ENCODE measurements around the gene C12orf42. TPM values are rescaled to one million over a fixed set of nuclear protein-coding genes. Genes with fewer than 3 reads are reported as not detected.

C12orf42 gene
- total RNA-seq, 2 donors from 2014 or later, result not detected

DNA sequence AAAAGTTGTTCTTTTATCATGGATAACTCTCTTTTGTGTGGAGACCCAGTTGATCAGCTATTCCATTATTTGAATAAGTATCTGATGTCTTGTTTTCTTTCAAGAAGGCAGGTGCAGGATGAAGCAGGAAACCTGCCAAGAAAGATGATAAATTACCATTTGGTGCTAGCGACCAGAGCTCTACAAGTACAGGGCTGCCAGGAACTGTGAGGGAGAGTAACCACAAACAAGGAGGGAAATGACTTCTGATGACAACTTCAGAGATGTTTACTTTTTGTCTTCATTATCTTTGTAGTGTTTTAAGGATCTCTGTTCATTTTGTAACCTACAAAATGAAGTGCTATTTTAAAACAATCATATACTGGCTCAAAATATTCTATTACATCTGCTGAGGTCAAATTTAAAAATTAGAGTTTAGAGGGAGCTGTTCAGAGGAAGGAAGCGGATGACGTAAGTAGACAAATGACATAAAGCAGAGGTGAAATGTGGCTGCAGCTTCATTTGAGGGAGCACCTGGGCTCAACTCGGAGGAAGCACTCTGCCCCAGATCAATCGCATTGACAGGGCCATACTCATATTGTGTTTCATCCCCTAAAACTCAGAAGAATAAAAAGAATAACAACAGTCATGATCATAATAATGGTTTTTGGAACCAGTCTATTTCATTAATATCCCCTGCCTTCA, 226.8 kb downstream of the C12orf42 start:
- Histone ChIP-seq H3K27ac (no peak overlapping the region), H3K4me3 (no peak overlapping the region), H3K9me3 (no peaks in the 10 kb centered on the region), H3K36me3 (replicated peaks in 1 of 2; ENCODE audit: insufficient read depth in 1 of 2, low read depth in 2 of 2) (no peaks in the 10 kb centered on the region), H3K4me1 (no peaks in the 10 kb centered on the region), H3K27me3 (no peaks in the 10 kb centered on the region)
- intact Hi-C loops (cut with DNase I), result no loop called here
- no peak for ATAC-seq
- 36 to 44% methylated on average over 5 of the region's 5 CpGs for WGBS, 2 donors
- no peak for DNase-seq
- TF ChIP-seq, protein P1, sequence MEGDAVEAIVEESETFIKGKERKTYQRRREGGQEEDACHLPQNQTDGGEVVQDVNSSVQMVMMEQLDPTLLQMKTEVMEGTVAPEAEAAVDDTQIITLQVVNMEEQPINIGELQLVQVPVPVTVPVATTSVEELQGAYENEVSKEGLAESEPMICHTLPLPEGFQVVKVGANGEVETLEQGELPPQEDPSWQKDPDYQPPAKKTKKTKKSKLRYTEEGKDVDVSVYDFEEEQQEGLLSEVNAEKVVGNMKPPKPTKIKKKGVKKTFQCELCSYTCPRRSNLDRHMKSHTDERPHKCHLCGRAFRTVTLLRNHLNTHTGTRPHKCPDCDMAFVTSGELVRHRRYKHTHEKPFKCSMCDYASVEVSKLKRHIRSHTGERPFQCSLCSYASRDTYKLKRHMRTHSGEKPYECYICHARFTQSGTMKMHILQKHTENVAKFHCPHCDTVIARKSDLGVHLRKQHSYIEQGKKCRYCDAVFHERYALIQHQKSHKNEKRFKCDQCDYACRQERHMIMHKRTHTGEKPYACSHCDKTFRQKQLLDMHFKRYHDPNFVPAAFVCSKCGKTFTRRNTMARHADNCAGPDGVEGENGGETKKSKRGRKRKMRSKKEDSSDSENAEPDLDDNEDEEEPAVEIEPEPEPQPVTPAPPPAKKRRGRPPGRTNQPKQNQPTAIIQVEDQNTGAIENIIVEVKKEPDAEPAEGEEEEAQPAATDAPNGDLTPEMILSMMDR (IDR thresholded peaks at IDR 0.05), result no peak
- TF ChIP-seq POLR2A (IDR thresholded peaks at IDR 0.05), result no peak

DNA sequence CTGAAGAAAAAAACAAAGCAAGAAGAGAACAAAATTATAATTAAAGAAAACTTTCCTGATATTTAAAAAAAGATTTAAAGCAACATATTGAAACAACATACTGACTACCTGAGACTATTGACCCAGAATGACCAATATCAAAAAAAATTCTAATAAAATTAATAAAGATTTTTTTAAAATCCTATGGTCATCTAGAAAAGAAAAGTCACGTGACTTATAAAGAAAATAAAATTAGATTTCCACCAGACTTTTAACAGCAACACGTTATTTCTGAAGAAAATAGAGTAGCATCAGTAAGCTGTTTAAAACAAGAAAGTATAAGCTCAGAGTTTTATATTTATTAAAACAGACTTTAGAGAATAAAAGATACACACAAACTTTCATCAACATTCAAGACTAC, 238.0 kb downstream of the C12orf42 start:
- Histone ChIP-seq H3K27me3 (peaks cover 0 to 5% of the 10 kb centered on the region in 2 donors), H3K4me3 (no peak overlapping the region), H3K36me3 (replicated peaks in 1 of 2; ENCODE audit: insufficient read depth in 1 of 2, low read depth in 2 of 2) (no peaks in the 10 kb centered on the region), H3K9me3 (no peaks in the 10 kb centered on the region), H3K4me1 (no peaks in the 10 kb centered on the region), H3K27ac (no peak overlapping the region)
- ATAC-seq, result no peak
- no peak for DNase-seq
- 46 to 47% methylated on average over 2 of the region's 2 CpGs for WGBS, 2 donors
- intact Hi-C loops (cut with DNase I), result no loop called here
- TF ChIP-seq POLR2A (IDR thresholded peaks at IDR 0.05), result no peak
- TF ChIP-seq, protein P1 (IDR thresholded peaks at IDR 0.05), result no peak

Other genes with a start within 250 kb of the C12orf42 start
- gene STAB2, start 91.3 kb upstream of the C12orf42 start, total RNA-seq, result under 1 TPM in 1 of 2 donors, not detected in 1; under 0.01 TPM

Data from body of pancreas (tissue), 4 donors.